Measurements from ENCODE around the gene PLRG1.
"Not testable (repeated sequence)": the region's sequence is repeated elsewhere in the genome, so short reads cannot be mapped to it uniquely, and the experiment has no call there.

Gene PLRG1

GRCh38 chr4:154549894-154550790, at the start of gene PLRG1:
PLRG1 (minus strand) TSS chr4:154550400; CDS start chr4:154550308, 92 bp downstream.
- in situ Hi-C loops (cut with MboI; ENCODE audit: low sequenced_read_pairs) = no loop called here

GRCh38 chr4:154597798-154598774, 47.9 kb upstream of the PLRG1 start:
- in situ Hi-C loops (cut with MboI; ENCODE audit: low sequenced_read_pairs) = no loop called here

- in situ Hi-C loops (cut with MboI; ENCODE audit: low sequenced_read_pairs) = not testable (repeated sequence)
Observed at GRCh38 chr4:154597281-154597680, 47.1 kb upstream of the PLRG1 start.

- in situ Hi-C loops (cut with MboI; ENCODE audit: low sequenced_read_pairs) = no loop called here
Observed at GRCh38 chr4:154595807-154596206, 45.6 kb upstream of the PLRG1 start.

GRCh38 chr4:154594343-154594742, 44.1 kb upstream of the PLRG1 start:
- in situ Hi-C loops (cut with MboI; ENCODE audit: low sequenced_read_pairs) = not testable (repeated sequence)

- in situ Hi-C loops (cut with MboI; ENCODE audit: low sequenced_read_pairs) = no loop called here
Observed at GRCh38 chr4:154593868-154594267, 43.7 kb upstream of the PLRG1 start.

GRCh38 chr4:154591890-154592289, 41.7 kb upstream of the PLRG1 start:
- in situ Hi-C loops (cut with MboI; ENCODE audit: low sequenced_read_pairs) = no loop called here

- in situ Hi-C loops (cut with MboI; ENCODE audit: low sequenced_read_pairs) = no loop called here
Observed at GRCh38 chr4:154590329-154591006, 40.3 kb upstream of the PLRG1 start, which contains the start of gene FGA. FGA (minus strand) TSS chr4:154590742; CDS start chr4:154590687, 55 bp downstream.

- in situ Hi-C loops (cut with MboI; ENCODE audit: low sequenced_read_pairs) = no loop called here
Observed at GRCh38 chr4:154589296-154590197, 39.3 kb upstream of the PLRG1 start.

- in situ Hi-C loops (cut with MboI; ENCODE audit: low sequenced_read_pairs) = no loop called here
Observed at GRCh38 chr4:154588198-154588597, 38.0 kb upstream of the PLRG1 start.

- in situ Hi-C loops (cut with MboI; ENCODE audit: low sequenced_read_pairs) = no loop called here
Observed at GRCh38 chr4:154586296-154587033, 36.3 kb upstream of the PLRG1 start.

- in situ Hi-C loops (cut with MboI; ENCODE audit: low sequenced_read_pairs) = no loop called here
Observed at GRCh38 chr4:154585369-154586018, 35.3 kb upstream of the PLRG1 start.

GRCh38 chr4:154584259-154584658, 34.1 kb upstream of the PLRG1 start:
- in situ Hi-C loops (cut with MboI; ENCODE audit: low sequenced_read_pairs) = no loop called here

- in situ Hi-C loops (cut with MboI; ENCODE audit: low sequenced_read_pairs) = no loop called here
Observed at GRCh38 chr4:154583677-154584076, 33.5 kb upstream of the PLRG1 start.

GRCh38 chr4:154583230-154583629, 33.0 kb upstream of the PLRG1 start:
- in situ Hi-C loops (cut with MboI; ENCODE audit: low sequenced_read_pairs) = no loop called here

- in situ Hi-C loops (cut with MboI; ENCODE audit: low sequenced_read_pairs) = no loop called here
Observed at GRCh38 chr4:154582723-154583122, 32.5 kb upstream of the PLRG1 start.

- in situ Hi-C loops (cut with MboI; ENCODE audit: low sequenced_read_pairs) = no loop called here
Observed at GRCh38 chr4:154579927-154580326, 29.7 kb upstream of the PLRG1 start.

GRCh38 chr4:154578919-154579318, 28.7 kb upstream of the PLRG1 start:
- in situ Hi-C loops (cut with MboI; ENCODE audit: low sequenced_read_pairs) = no loop called here

- in situ Hi-C loops (cut with MboI; ENCODE audit: low sequenced_read_pairs) = no loop called here
Observed at GRCh38 chr4:154577324-154577723, 27.1 kb upstream of the PLRG1 start.

Measured in hTERT RPE-1 (cell line).